GM12878 (cell line): Measurements from ENCODE around the gene RBM18. TPM values are rescaled to one million over a fixed set of nuclear protein-coding genes. Genes with fewer than 3 reads are reported as not detected.

ENCODE experiments used
- ATAC-seq: fragments of 200-7000 bp; cut with Tn5 transposase; 3 replicates; pipeline ENCODE4 v1.9.1; 2020; ENCODE audit warnings: mild to moderate bottlenecking, moderate library complexity
- BruUV-seq: library from RNA; stranded (reverse); fragments of 400-500 nt; replicated peaks from 2 replicates; lab custom pipeline; 2021; lab: Mats Ljungman, UMichigan
- CTCF ChIA-PET: fragments of 300-600 bp; sonication (Branson Sonifier 250); formaldehyde crosslinking; extraction: SDS; loops from one replicate; lab custom pipeline; 2021; ENCODE audit warnings: inconsistent platforms; lab: Yijun Ruan, JAX
- POLR2A ChIA-PET: fragments of 350-600 bp; formaldehyde crosslinking; extraction: SDS; loops from one replicate; lab custom pipeline; 2021; ENCODE audit warnings: inconsistent platforms; lab: Charles Lee
- RAD21 ChIA-PET: fragments of 300-600 bp; sonication (Branson Sonifier 250); formaldehyde crosslinking; loops from one replicate; lab custom pipeline; 2023; ENCODE audit warnings: antibody characterized with exemption; ENCODE audit not compliant: unreplicated experiment; lab: Charles Lee
- SMC1A ChIA-PET: fragments of 300-600 bp; sonication (Branson Sonifier 250); formaldehyde crosslinking; loops from one replicate; lab custom pipeline; 2023; ENCODE audit not compliant: unreplicated experiment, uncharacterized antibody; lab: Charles Lee
- DNase-seq: peaks from one replicate; pipeline ENCODE4 v3.0.0-alpha.2; 2011; ENCODE audit warnings: low read depth, low spot score
- FAIRE-seq: peaks from 3 replicates; lab custom pipeline; 2011; peaks lifted over from hg19 to GRCh38; lab: Jason Lieb, UNC
- H2AFZ ChIP-seq: 2 replicates; pipeline ENCODE4 v1.6.0; 2011; ENCODE audit warnings: low read depth, low read length, control low read depth; ENCODE audit not compliant: control insufficient read depth
- H3K27ac ChIP-seq: 2 replicates; pipeline ENCODE4 v1.5.1; 2011; ENCODE audit warnings: control low read depth; ENCODE audit not compliant: control insufficient read depth, insufficient read depth
- H3K27me3 ChIP-seq, 2 experiments: replicated peaks in 1 of 2; 2 replicates each; pipeline versions ENCODE4 v1.6.0 to v1.6.1; 2011; ENCODE audit warnings: low read length in 1 of 2; ENCODE audit not compliant: control insufficient read depth in 2 of 2, insufficient read depth in 2 of 2
- H3K36me3 ChIP-seq, 2 experiments: 2 replicates each; pipeline ENCODE4 v1.5.1; 2011; ENCODE audit warnings: low read length in 1 of 2; ENCODE audit not compliant: control insufficient read depth in 2 of 2, insufficient read depth in 2 of 2
- H3K4me1 ChIP-seq: 2 replicates; pipeline ENCODE4 v1.6.1; 2011; ENCODE audit warnings: mild to moderate bottlenecking, low read length, moderate library complexity, mixed read lengths; ENCODE audit not compliant: control insufficient read depth, insufficient read depth
- H3K4me2 ChIP-seq: 2 replicates; pipeline ENCODE4 v1.6.0; 2011; ENCODE audit warnings: control low read depth; ENCODE audit not compliant: control insufficient read depth, insufficient read depth
- H3K4me3 ChIP-seq: fragments of 200-600 bp; sonication (generic); 2 replicates; pipeline ENCODE4 v1.5.1; 2016
- H3K79me2 ChIP-seq: 2 replicates; pipeline ENCODE4 v1.6.0; 2011; ENCODE audit warnings: low read length; ENCODE audit not compliant: control insufficient read depth, insufficient read depth
- H3K9ac ChIP-seq: 2 replicates; pipeline ENCODE4 v1.8.0; 2011; ENCODE audit warnings: low read length, control low read depth, mixed read lengths; ENCODE audit not compliant: control insufficient read depth, insufficient read depth
- H3K9me3 ChIP-seq: replicated peaks from 3 replicates; pipeline ENCODE4 v1.5.1; 2011; ENCODE audit warnings: mild to moderate bottlenecking, low read length; ENCODE audit not compliant: control insufficient read depth, insufficient read depth
- H4K20me1 ChIP-seq: 2 replicates; pipeline ENCODE4 v1.6.0; 2011; ENCODE audit not compliant: control insufficient read depth, insufficient read depth
- BRCA1 ChIP-seq: IDR thresholded peaks from 2 replicates; pipeline ENCODE4 v1.6.1; 2011; ENCODE audit warnings: low read depth, low read length, improper control_type of control experiment
- DPF2 ChIP-seq: fragments of 450-650 bp; IDR thresholded peaks from 2 replicates; pipeline ENCODE4 v1.6.1; 2017; ENCODE audit warnings: mild to moderate bottlenecking
- EP300 ChIP-seq, 2 experiments: fragments of 150-350 bp in 1 of 2; IDR thresholded peaks; 2 replicates each; pipeline ENCODE4 v1.6.1; 2011 to 2012; ENCODE audit warnings: low read depth in 2 of 2, low read length in 2 of 2, borderline replicate concordance in 1 of 2, improper control_type of control experiment in 1 of 2, inconsistent platforms in 1 of 2; ENCODE audit not compliant: control insufficient read depth in 1 of 2
- IKZF1 ChIP-seq: fragments of 450-650 bp; conservative IDR thresholded peaks from 2 replicates; pipeline ENCODE4 v1.6.1; 2017; ENCODE audit warnings: antibody characterized with exemption, mild to moderate bottlenecking
- MEF2A ChIP-seq: IDR thresholded peaks from 2 replicates; pipeline ENCODE4 v1.6.1; 2011; ENCODE audit warnings: low read depth, mild to moderate bottlenecking, low read length, moderate library complexity; ENCODE audit not compliant: insufficient read depth
- NBN ChIP-seq: fragments of 450-650 bp; IDR thresholded peaks from 2 replicates; pipeline ENCODE4 v1.6.1; 2016
- NR2F1 ChIP-seq: fragments of 450-650 bp; conservative IDR thresholded peaks from 2 replicates; pipeline ENCODE4 v1.6.1; 2017; ENCODE audit warnings: mild to moderate bottlenecking
- POU2F2 ChIP-seq: IDR thresholded peaks from 3 replicates; pipeline ENCODE4 v1.6.1; 2011; ENCODE audit warnings: low read depth, mild to moderate bottlenecking, low read length, borderline replicate concordance
- SIN3A ChIP-seq: IDR thresholded peaks from 2 replicates; pipeline ENCODE4 v1.6.1; 2012; ENCODE audit warnings: low read depth, low read length, improper control_type of control experiment
- SP1 ChIP-seq: IDR thresholded peaks from one replicate; pipeline ENCODE4 v1.6.1; 2011; ENCODE audit warnings: low read depth, low read length
- SRF ChIP-seq, 2 experiments: IDR thresholded peaks; 2 replicates each; pipeline ENCODE4 v1.6.1; 2011; ENCODE audit warnings: low read depth in 2 of 2, low read length in 2 of 2, mild to moderate bottlenecking in 1 of 2, moderate library complexity in 1 of 2
- SUZ12 ChIP-seq: fragments of 200-600 bp; sonication (generic); IDR thresholded peaks from one replicate; pipeline ENCODE4 v1.6.1; 2018; ENCODE audit warnings: antibody characterized with exemption, mild to moderate bottlenecking; ENCODE audit not compliant: unreplicated experiment
- WGBS: methylation state at CpG from one replicate; pipeline ENCODE4 v1.1.6; 2016; ENCODE audit warnings: low lambda C conversion rate; ENCODE audit not compliant: insufficient replicate concordance, insufficient coverage; ENCODE audit errors: missing lambda C conversion rate; 5-methylcytosine and 5-hydroxymethylcytosine counted together
- in situ Hi-C: fragments of 300-500 bp; cut with MboI; formaldehyde crosslinking; loops from 9 replicates; pipeline ENCODE4 v1.14.3; 2018; ENCODE audit warnings: mixed read lengths
- intact Hi-C: fragments of 100-400 bp; cut with micrococcal nuclease; formaldehyde crosslinking; loops from one replicate; pipeline ENCODE4 v1.14.2; 2022; ENCODE audit not compliant: unreplicated experiment
- polyA plus RNA-seq, 11 experiments: library from polyadenylated mRNA; depleted of rRNA in 4 of 11; unstranded in 6 of 11; stranded (reverse) in 5 of 11; fragments of >200 nt; fragmentation: Nextera tagmentation in 4 of 11; fragmentation: Illumina TruSeq in 1 of 11; extraction: Ambion mirVana in 4 of 11; extraction: Trizol in 1 of 11; gene quantifications; 1 replicate in 1 of 11; 2 replicates in 10 of 11; pipeline versions ENCODE4 v1.2.1 to v1.2.3, GENCODE V29; 2011 to 2016; ENCODE audit warnings: inconsistent platforms in 2 of 11, missing spikeins in 2 of 11, low read depth in 1 of 11
- total RNA-seq, 4 experiments: library from RNA; depleted of rRNA in 3 of 4; stranded (reverse); fragments of >200 nt in 3 of 4; fragmentation: Illumina TruSeq in 1 of 4; extraction: Trizol in 1 of 4; gene quantifications; 2 replicates each; pipeline versions ENCODE4 v1.2.1 to v1.2.3, GENCODE V29; 2013 to 2021
- TF ChIP-seq, protein P1 (sequence below): fragments of 450-650 bp; IDR thresholded peaks from 2 replicates; pipeline ENCODE4 v1.6.1; 2016; ENCODE audit warnings: mild to moderate bottlenecking, moderate library complexity, borderline replicate concordance

RBM18 gene
- total and polyA plus RNA-seq, 10 of the 15 experiments (the other 5 are each of a cell fraction or from before 2014, with no cell fraction given) = 6.4 to 46.8 (median 30.4) TPM

- ChIA-PET POLR2A (no interaction called here), RAD21 (no interaction called here)
- H2AFZ ChIP-seq = no peak overlapping the region
- peak; percentile 56 for ATAC-seq
- TF ChIP-seq SIN3A (no peak), BRCA1 (no peak)
- TF ChIP-seq, all 136 proteins: peak for 0
- WGBS = 20% methylated on average over 7 of the region's 7 CpGs
- CTCF ChIA-PET = no interaction called here
- no peaks in the 10 kb centered on the region for H4K20me1 ChIP-seq
- no peaks in the 10 kb centered on the region for H3K79me2 ChIP-seq
- no peaks in the 10 kb centered on the region for H3K4me1 ChIP-seq
- intact Hi-C loops (no loop called here), in situ Hi-C loops (no loop called here)
- SMC1A ChIA-PET = no interaction called here
- H3K9me3 ChIP-seq = no peaks in the 10 kb centered on the region
- no peak overlapping the region for H3K4me2 ChIP-seq
- no peak overlapping the region for H3K9ac ChIP-seq
- no peaks in the 10 kb centered on the region for H3K27me3 ChIP-seq
- DNase-seq = no peak
- no peak overlapping the region for H3K4me3 ChIP-seq
- no peak overlapping the region for H3K27ac ChIP-seq
- no peaks in the 10 kb centered on the region for H3K36me3 ChIP-seq
- no TSS peak for BruUV-seq
- FAIRE-seq = no peak
Observed at GRCh38 chr9:122197426-122197825, 67.2 kb downstream of the RBM18 start.

GRCh38 chr9:122195875-122196274, 68.8 kb downstream of the RBM18 start:
- H3K9ac ChIP-seq = no peak overlapping the region
- H3K36me3 ChIP-seq = no peaks in the 10 kb centered on the region
- in situ Hi-C loops (no loop called here), intact Hi-C loops (no loop called here)
- WGBS = 41% methylated on average over 4 of the region's 4 CpGs
- H3K4me3 ChIP-seq = no peak overlapping the region
- H3K9me3 ChIP-seq = no peaks in the 10 kb centered on the region
- ChIA-PET RAD21 (no interaction called here), SMC1A (interaction anchor here (0.6 kb wide), 1 partner anchor 1469 kb away, joined by 3 read pairs; no protein-coding TSS in a partner anchor), POLR2A (no interaction called here), CTCF (no interaction called here)
- no peaks in the 10 kb centered on the region for H3K27me3 ChIP-seq
- ATAC-seq (no peak), DNase-seq (no peak), FAIRE-seq (no peak)
- H3K4me1 ChIP-seq = no peaks in the 10 kb centered on the region
- H4K20me1 ChIP-seq = no peaks in the 10 kb centered on the region
- no peak overlapping the region for H2AFZ ChIP-seq
- no peak overlapping the region for H3K27ac ChIP-seq
- BruUV-seq = no TSS peak
- no peaks in the 10 kb centered on the region for H3K79me2 ChIP-seq
- no peak overlapping the region for H3K4me2 ChIP-seq
- TF ChIP-seq EP300 (IDR thresholded peaks at IDR 0.05; ENCODE audit: borderline replicate concordance in 1 of 2, control insufficient read depth in 1 of 2, low read depth in 2 of 2, low read length in 2 of 2) (no peak), MEF2A (no peak), POU2F2 (no peak), NR2F1 (no peak), SRF (IDR thresholded peaks at IDR 0.05; ENCODE audit: low read depth in 2 of 2, low read length in 2 of 2) (no peak), DPF2 (no peak), SP1 (no peak), IKZF1 (no peak), SUZ12 (no peak), NBN (no peak)
- TF ChIP-seq, protein P1, sequence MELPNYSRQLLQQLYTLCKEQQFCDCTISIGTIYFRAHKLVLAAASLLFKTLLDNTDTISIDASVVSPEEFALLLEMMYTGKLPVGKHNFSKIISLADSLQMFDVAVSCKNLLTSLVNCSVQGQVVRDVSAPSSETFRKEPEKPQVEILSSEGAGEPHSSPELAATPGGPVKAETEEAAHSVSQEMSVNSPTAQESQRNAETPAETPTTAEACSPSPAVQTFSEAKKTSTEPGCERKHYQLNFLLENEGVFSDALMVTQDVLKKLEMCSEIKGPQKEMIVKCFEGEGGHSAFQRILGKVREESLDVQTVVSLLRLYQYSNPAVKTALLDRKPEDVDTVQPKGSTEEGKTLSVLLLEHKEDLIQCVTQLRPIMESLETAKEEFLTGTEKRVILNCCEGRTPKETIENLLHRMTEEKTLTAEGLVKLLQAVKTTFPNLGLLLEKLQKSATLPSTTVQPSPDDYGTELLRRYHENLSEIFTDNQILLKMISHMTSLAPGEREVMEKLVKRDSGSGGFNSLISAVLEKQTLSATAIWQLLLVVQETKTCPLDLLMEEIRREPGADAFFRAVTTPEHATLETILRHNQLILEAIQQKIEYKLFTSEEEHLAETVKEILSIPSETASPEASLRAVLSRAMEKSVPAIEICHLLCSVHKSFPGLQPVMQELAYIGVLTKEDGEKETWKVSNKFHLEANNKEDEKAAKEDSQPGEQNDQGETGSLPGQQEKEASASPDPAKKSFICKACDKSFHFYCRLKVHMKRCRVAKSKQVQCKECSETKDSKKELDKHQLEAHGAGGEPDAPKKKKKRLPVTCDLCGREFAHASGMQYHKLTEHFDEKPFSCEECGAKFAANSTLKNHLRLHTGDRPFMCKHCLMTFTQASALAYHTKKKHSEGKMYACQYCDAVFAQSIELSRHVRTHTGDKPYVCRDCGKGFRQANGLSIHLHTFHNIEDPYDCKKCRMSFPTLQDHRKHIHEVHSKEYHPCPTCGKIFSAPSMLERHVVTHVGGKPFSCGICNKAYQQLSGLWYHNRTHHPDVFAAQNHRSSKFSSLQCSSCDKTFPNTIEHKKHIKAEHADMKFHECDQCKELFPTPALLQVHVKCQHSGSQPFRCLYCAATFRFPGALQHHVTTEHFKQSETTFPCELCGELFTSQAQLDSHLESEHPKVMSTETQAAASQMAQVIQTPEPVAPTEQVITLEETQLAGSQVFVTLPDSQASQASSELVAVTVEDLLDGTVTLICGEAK = no peak
